ENCODE measurements around the gene TMTC1.

Gene TMTC1

GRCh38 chr12:29738365-29738764 is 45.4 kb downstream of the TMTC1 start:
- no peak for DNase-seq

GRCh38 chr12:29737644-29738043 is 46.1 kb downstream of the TMTC1 start:
- DNase-seq, result no peak

- no peak for DNase-seq
Measured at GRCh38 chr12:29735604-29736003, 48.1 kb downstream of the TMTC1 start.

- DNase-seq, result no peak
Measured at GRCh38 chr12:29734734-29735133, 49.0 kb downstream of the TMTC1 start.

- DNase-seq, result no peak
Measured at GRCh38 chr12:29734305-29734704, 49.4 kb downstream of the TMTC1 start.

- DNase-seq, result no peak
Measured at GRCh38 chr12:29733501-29733900, 50.2 kb downstream of the TMTC1 start.

GRCh38 chr12:29733060-29733459 is 50.7 kb downstream of the TMTC1 start:
- no peak for DNase-seq

GRCh38 chr12:29732593-29732992 is 51.1 kb downstream of the TMTC1 start:
- no peak for DNase-seq

GRCh38 chr12:29732191-29732590 is 51.6 kb downstream of the TMTC1 start:
- no peak for DNase-seq

- DNase-seq, result no peak
Measured at GRCh38 chr12:29731591-29731990, 52.2 kb downstream of the TMTC1 start.

- DNase-seq, result no peak
Measured at GRCh38 chr12:29730481-29730880, 53.3 kb downstream of the TMTC1 start.

- no peak for DNase-seq
Measured at GRCh38 chr12:29728030-29728429, 55.7 kb downstream of the TMTC1 start.

GRCh38 chr12:29726741-29727348 is 56.9 kb downstream of the TMTC1 start:
- DNase-seq, result no peak

- DNase-seq, result no peak
Measured at GRCh38 chr12:29726321-29726692, 57.4 kb downstream of the TMTC1 start.

GRCh38 chr12:29725587-29726320 is 58.0 kb downstream of the TMTC1 start:
- DNase-seq, result no peak

- DNase-seq, result no peak
Measured at GRCh38 chr12:29722164-29722563, 61.6 kb downstream of the TMTC1 start.

GRCh38 chr12:29719381-29719780 is 64.4 kb downstream of the TMTC1 start:
- no peak for DNase-seq

- no peak for DNase-seq
Measured at GRCh38 chr12:29717540-29718100, 66.1 kb downstream of the TMTC1 start.

GRCh38 chr12:29714966-29715365 is 68.8 kb downstream of the TMTC1 start:
- no peak for DNase-seq

GRCh38 chr12:29713729-29714128 is 70.0 kb downstream of the TMTC1 start:
- no peak for DNase-seq

GRCh38 chr12:29711381-29711780 is 72.4 kb downstream of the TMTC1 start:
- no peak for DNase-seq

- no peak for DNase-seq
Measured at GRCh38 chr12:29710104-29710503, 73.6 kb downstream of the TMTC1 start.

- no peak for DNase-seq
Measured at GRCh38 chr12:29709496-29710040, 74.2 kb downstream of the TMTC1 start.

- DNase-seq, result no peak
Measured at GRCh38 chr12:29709054-29709453, 74.7 kb downstream of the TMTC1 start.

Measured in activated CD4-positive, alpha-beta T cell treated with anti-CD3 and anti-CD28 coated beads for 1 hour (primary cell).